ENCODE measurements around the gene RIC3.

Gene RIC3

DNA sequence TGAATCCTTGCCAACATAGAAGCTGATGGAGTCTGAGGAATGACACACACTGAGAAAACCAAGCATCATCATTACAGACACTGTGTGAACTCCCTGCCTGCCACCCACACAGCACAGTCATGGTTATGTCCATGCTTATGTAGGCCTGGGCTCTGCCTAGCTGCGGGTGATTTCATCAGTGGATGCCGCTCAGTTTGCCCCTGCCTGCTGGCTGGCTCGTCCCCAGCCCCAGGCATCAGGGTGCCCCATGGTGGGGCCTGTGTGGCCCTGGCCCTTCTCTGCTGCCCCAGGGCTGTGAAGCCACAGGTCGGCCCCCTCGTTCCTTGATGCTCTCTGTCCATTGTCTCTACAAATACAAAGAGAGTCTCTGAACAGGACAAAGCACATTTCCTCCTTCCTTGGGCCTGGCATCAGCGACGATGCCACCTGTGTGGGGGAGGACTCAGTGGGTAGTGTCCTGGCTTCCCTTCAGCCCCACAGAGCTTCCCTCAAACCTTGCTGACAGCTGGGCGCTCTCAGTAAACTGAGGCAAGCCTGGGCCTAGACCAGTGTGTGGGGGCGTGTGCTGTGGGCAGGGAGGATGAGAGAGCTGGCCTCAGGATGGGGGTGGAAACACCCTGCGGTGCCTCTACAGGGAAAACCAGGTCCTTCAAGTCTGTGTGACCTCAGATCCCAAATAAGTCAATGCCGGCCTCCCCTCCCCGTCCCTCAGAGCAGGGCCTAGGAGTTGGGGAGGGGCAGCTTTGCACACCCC, 107.8 kb downstream of the RIC3 start:
- Histone ChIP-seq H3K9me3 (no peaks in the 10 kb centered on the region), H3K4me1 (ENCODE audit: control insufficient read depth in 1 of 2, insufficient read depth in 1 of 2, low read depth in 1 of 2, low read length in 1 of 2) (no peaks in the 10 kb centered on the region), H3K36me3 (no peaks in the 10 kb centered on the region), H3K27me3 (no peaks in the 10 kb centered on the region), H3K27ac (no peak overlapping the region), H3K4me3 (ENCODE audit: low read depth in 1 of 2, low read length in 1 of 2) (no peak overlapping the region)
- TF ChIP-seq, protein P1, sequence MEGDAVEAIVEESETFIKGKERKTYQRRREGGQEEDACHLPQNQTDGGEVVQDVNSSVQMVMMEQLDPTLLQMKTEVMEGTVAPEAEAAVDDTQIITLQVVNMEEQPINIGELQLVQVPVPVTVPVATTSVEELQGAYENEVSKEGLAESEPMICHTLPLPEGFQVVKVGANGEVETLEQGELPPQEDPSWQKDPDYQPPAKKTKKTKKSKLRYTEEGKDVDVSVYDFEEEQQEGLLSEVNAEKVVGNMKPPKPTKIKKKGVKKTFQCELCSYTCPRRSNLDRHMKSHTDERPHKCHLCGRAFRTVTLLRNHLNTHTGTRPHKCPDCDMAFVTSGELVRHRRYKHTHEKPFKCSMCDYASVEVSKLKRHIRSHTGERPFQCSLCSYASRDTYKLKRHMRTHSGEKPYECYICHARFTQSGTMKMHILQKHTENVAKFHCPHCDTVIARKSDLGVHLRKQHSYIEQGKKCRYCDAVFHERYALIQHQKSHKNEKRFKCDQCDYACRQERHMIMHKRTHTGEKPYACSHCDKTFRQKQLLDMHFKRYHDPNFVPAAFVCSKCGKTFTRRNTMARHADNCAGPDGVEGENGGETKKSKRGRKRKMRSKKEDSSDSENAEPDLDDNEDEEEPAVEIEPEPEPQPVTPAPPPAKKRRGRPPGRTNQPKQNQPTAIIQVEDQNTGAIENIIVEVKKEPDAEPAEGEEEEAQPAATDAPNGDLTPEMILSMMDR (IDR thresholded peaks at IDR 0.05): no peak

DNA sequence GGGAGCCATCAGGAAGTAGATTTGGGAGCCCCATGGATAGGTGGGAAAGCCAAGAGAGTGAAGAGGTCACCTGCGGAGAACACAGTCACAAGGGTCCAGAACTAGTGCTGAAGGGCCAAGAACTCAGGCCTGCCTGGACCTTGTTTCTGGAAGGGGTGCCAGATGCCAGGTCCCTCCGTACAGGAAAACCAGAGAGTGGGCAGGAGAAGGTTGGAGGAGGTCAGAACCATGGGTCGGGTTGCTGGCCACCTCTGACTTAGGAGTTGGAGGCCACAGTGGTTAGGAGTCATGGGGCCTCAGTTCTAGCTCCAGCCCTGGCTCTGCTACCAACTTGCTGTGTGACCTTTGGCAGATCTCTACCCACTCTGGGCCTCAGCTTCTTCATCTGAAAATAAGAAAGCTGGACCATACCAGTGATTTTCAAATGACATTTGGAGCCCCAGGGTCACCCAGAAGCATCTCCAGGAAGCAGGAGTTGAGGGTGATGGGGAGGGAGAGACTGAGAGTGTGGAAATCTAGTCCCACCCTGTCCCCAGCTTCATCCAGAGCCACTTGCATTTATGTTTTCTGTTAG, 108.6 kb downstream of the RIC3 start:
- no peaks in the 10 kb centered on the region for H3K27me3 ChIP-seq
- H3K4me1 ChIP-seq (ENCODE audit: control insufficient read depth in 1 of 2, insufficient read depth in 1 of 2, low read depth in 1 of 2, low read length in 1 of 2): no peaks in the 10 kb centered on the region
- H3K9me3 ChIP-seq: no peaks in the 10 kb centered on the region
- H3K27ac ChIP-seq: no peak overlapping the region
- H3K36me3 ChIP-seq: no peaks in the 10 kb centered on the region
- TF ChIP-seq, protein P1 (IDR thresholded peaks at IDR 0.05): no peak
- H3K4me3 ChIP-seq (ENCODE audit: low read depth in 1 of 2, low read length in 1 of 2): no peak overlapping the region

DNA sequence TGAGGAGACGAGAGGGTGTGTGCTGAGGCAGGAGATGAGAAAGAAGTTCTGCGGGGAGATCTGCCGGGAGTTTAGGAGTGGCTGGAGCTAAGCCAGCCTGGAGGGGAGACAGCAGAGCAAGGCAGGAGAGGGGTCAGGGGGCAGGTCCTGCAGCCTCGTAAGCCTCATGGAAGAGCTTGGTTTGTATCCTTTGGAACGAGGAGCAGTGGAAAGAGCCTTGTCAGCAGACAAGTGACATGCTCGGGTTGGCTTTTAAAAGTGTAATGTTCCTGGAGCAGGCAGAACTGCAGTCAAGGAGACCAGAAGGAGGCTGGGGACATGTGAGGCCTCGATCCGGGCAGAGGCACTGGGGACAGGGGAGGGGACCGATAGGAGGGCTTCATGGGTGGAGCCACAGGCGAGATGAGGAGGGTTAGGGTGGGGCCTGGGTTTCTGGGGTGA, 109.2 kb downstream of the RIC3 start:
- Histone ChIP-seq H3K4me1 (ENCODE audit: control insufficient read depth in 1 of 2, insufficient read depth in 1 of 2, low read depth in 1 of 2, low read length in 1 of 2) (no peaks in the 10 kb centered on the region), H3K36me3 (no peaks in the 10 kb centered on the region)

DNA sequence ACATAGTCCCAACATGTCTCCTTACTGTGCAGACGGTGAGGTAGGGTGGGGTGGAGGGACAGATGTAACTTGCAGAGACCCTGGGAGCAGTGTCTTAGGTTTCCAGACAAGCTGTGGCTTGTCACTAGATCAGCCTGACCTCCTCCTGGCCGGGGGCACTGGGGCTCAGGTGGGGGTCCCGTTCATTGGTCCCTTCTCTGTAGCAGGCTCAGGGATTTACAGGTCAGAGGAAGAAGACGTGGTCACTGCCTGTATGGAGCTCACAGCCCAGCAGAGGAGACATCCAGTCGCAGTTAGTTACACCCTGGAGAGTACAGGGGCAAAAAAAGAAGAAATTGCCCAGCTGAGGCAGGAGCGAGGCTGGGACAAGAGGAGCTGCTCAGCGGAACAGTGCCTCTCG, 109.8 kb downstream of the RIC3 start:
- Histone ChIP-seq H3K27me3 (no peaks in the 10 kb centered on the region), H3K4me3 (ENCODE audit: low read depth in 1 of 2, low read length in 1 of 2) (no peak overlapping the region), H3K9me3 (no peaks in the 10 kb centered on the region), H3K27ac (no peak overlapping the region), H3K4me1 (ENCODE audit: control insufficient read depth in 1 of 2, insufficient read depth in 1 of 2, low read depth in 1 of 2, low read length in 1 of 2) (no peaks in the 10 kb centered on the region), H3K36me3 (no peaks in the 10 kb centered on the region)
- TF ChIP-seq, protein P1 (IDR thresholded peaks at IDR 0.05): no peak

More for the DNA sequence above, 109.2 kb downstream of the RIC3 start:
- no peak overlapping the region for H3K27ac ChIP-seq
- H3K9me3 ChIP-seq: no peaks in the 10 kb centered on the region
- TF ChIP-seq, protein P1 (IDR thresholded peaks at IDR 0.05): no peak
- H3K4me3 ChIP-seq (ENCODE audit: low read depth in 1 of 2, low read length in 1 of 2): no peak overlapping the region
- no peaks in the 10 kb centered on the region for H3K27me3 ChIP-seq

DNA sequence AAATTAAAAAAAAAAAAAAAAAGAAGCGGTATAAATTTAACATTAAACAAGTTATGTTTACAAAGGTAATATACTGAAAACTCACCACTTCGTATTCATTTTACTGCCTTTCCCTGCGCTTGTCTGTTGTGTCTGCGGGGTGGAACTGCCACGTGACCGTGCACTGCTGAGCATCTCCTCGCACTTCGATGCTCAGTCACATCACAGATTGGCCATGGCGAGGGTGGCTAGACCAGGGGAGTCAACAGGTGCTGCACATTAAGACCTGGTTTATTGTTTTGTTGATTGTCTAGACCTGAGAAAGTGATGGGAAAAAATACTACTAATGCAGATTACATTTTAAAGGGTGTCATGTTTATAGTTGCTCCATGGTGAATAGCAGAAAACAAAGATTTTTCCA, 110.6 kb downstream of the RIC3 start:
- Histone ChIP-seq H3K36me3 (no peaks in the 10 kb centered on the region), H3K4me3 (ENCODE audit: low read depth in 1 of 2, low read length in 1 of 2) (no peak overlapping the region), H3K27ac (no peak overlapping the region), H3K4me1 (ENCODE audit: control insufficient read depth in 1 of 2, insufficient read depth in 1 of 2, low read depth in 1 of 2, low read length in 1 of 2) (no peaks in the 10 kb centered on the region), H3K27me3 (no peaks in the 10 kb centered on the region), H3K9me3 (no peaks in the 10 kb centered on the region)
- TF ChIP-seq, protein P1 (IDR thresholded peaks at IDR 0.05): no peak
